HepG2 (cell line): Measurements from ENCODE around the gene THBS2. TPM values are rescaled to one million over a fixed set of nuclear protein-coding genes. Genes with fewer than 3 reads are reported as not detected.
A peak's percentile ranks its signal among the peaks of the same experiment; 100 is the strongest.

Source experiments
- ATAC-seq: fragments of 200-7000 bp; cut with Tn5 transposase; 3 replicates; pipeline ENCODE4 v1.9.1; 2020; ENCODE audit warnings: mild to moderate bottlenecking, moderate library complexity
- BruUV-seq: library from RNA; stranded (reverse); fragments of 400-500 nt; replicated peaks from 2 replicates; lab custom pipeline; 2021; lab: Mats Ljungman, UMichigan
- CTCF ChIA-PET: fragments of 300-600 bp; formaldehyde crosslinking; extraction: SDS; loops from one replicate; lab custom pipeline; 2021; ENCODE audit warnings: low total read pairs, inconsistent platforms, low intra/inter-chr PET ratio; lab: Yijun Ruan, JAX
- POLR2A ChIA-PET: fragments of 350-600 bp; sonication (Branson Sonifier 250); formaldehyde crosslinking; loops from one replicate; lab custom pipeline; 2020; ENCODE audit warnings: antibody characterized with exemption, inconsistent platforms; lab: Yijun Ruan, JAX
- DNase-seq: peaks from one replicate; pipeline ENCODE4 v3.0.0-alpha.2; 2015; ENCODE audit warnings: low spot score
- FAIRE-seq: peaks from 3 replicates; lab custom pipeline; 2011; peaks lifted over from hg19 to GRCh38; lab: Jason Lieb, UNC
- H2AFZ ChIP-seq: one replicate; pipeline ENCODE4 v1.6.1; 2011; ENCODE audit warnings: low read length, inconsistent platforms
- H3K27ac ChIP-seq: fragments of 300-600 bp; 3 replicates; pipeline ENCODE4 v1.8.0; 2011; ENCODE audit warnings: mixed run types, mild to moderate bottlenecking, mixed read lengths, low read length, inconsistent platforms; ENCODE audit not compliant: insufficient read depth; ENCODE audit errors: extremely low read length
- H3K27me3 ChIP-seq, 2 experiments: fragments of 200-600 bp in 1 of 2; 2 replicates in 1 of 2; 3 replicates in 1 of 2; pipeline versions ENCODE4 v1.6.0 to v1.8.0; 2011; ENCODE audit warnings: low read length in 2 of 2, mild to moderate bottlenecking in 2 of 2, moderate library complexity in 2 of 2, inconsistent platforms in 1 of 2; ENCODE audit not compliant: insufficient read depth in 2 of 2, control insufficient read depth in 1 of 2
- H3K36me3 ChIP-seq, 2 experiments: fragments of 200-600 bp in 1 of 2; replicated peaks in 1 of 2; 2 replicates in 1 of 2; 3 replicates in 1 of 2; pipeline versions ENCODE4 v1.5.1 to v1.8.0; 2011; ENCODE audit warnings: low read length in 2 of 2, inconsistent platforms in 1 of 2; ENCODE audit not compliant: insufficient read depth in 2 of 2, control insufficient read depth in 1 of 2
- H3K4me1 ChIP-seq: 2 replicates; pipeline ENCODE4 v1.5.1; 2012; ENCODE audit warnings: low read length, inconsistent platforms; ENCODE audit not compliant: insufficient read depth
- H3K4me2 ChIP-seq: 2 replicates; pipeline ENCODE4 v1.6.0; 2011; ENCODE audit warnings: low read depth, low read length, inconsistent platforms
- H3K4me3 ChIP-seq, 3 experiments: fragments of 200-600 bp in 1 of 3; sonication (generic), shearing (Covaris generic) in 1 of 3; replicated peaks in 1 of 3; 2 replicates each; pipeline ENCODE4 v1.5.1; 2011 to 2016; ENCODE audit warnings: low read length in 3 of 3, inconsistent platforms in 2 of 3, low read depth in 2 of 3, mild to moderate bottlenecking in 2 of 3, control low read depth in 1 of 3, mixed read lengths in 1 of 3; ENCODE audit not compliant: insufficient read depth in 1 of 3
- H3K79me2 ChIP-seq: one replicate; pipeline ENCODE4 v1.6.1; 2011; ENCODE audit warnings: low read length, inconsistent platforms; ENCODE audit not compliant: insufficient read depth
- H3K9ac ChIP-seq: 2 replicates; pipeline ENCODE4 v1.6.0; 2011; ENCODE audit warnings: mild to moderate bottlenecking, low read depth, low read length, inconsistent platforms; ENCODE audit not compliant: insufficient read depth
- H3K9me3 ChIP-seq: 2 replicates; pipeline ENCODE4 v1.5.1; 2012; ENCODE audit warnings: mild to moderate bottlenecking, low read length
- H4K20me1 ChIP-seq: 2 replicates; pipeline ENCODE4 v1.6.0; 2011; ENCODE audit warnings: inconsistent platforms, mild to moderate bottlenecking, low read length, moderate library complexity; ENCODE audit not compliant: insufficient read depth
- CREM ChIP-seq, 2 experiments: sonication (generic) in 1 of 2; formaldehyde crosslinking in 1 of 2; IDR thresholded peaks; 2 replicates each; pipeline versions ENCODE4 v1.4.0 to v1.6.1; 2016 to 2020; ENCODE audit warnings: antibody characterized with exemption in 1 of 2, mild to moderate bottlenecking in 1 of 2, missing genetic modification reagents in 1 of 2
- HOXA5 ChIP-seq: sonication (generic); formaldehyde crosslinking; IDR thresholded peaks from 2 replicates; pipeline ENCODE4 v1.4.0; 2020; ENCODE audit warnings: missing genetic modification reagents
- PHF8 ChIP-seq: sonication (generic); formaldehyde crosslinking; IDR thresholded peaks from 2 replicates; pipeline ENCODE4 v1.5.0; 2020; ENCODE audit warnings: missing genetic modification reagents
- TOE1 ChIP-seq: sonication (generic); formaldehyde crosslinking; IDR thresholded peaks from 2 replicates; pipeline ENCODE4 v1.4.0; 2020; ENCODE audit warnings: mild to moderate bottlenecking, missing genetic modification reagents
- YEATS2 ChIP-seq: sonication (generic); formaldehyde crosslinking; IDR thresholded peaks from 2 replicates; pipeline ENCODE4 v1.4.0; 2020; ENCODE audit warnings: missing genetic modification reagents, borderline replicate concordance
- ZNF451 ChIP-seq: sonication (generic); formaldehyde crosslinking; IDR thresholded peaks from 2 replicates; pipeline ENCODE4 v1.5.0; 2020; ENCODE audit warnings: mild to moderate bottlenecking, missing genetic modification reagents
- WGBS: methylation state at CpG from one replicate; pipeline ENCODE4 v1.1.6; 2017; ENCODE audit warnings: low lambda C conversion rate; 5-methylcytosine and 5-hydroxymethylcytosine counted together
- in situ Hi-C: cut with HindIII; loops from 2 replicates; pipeline ENCODE4 v1.10.0; 2017; ENCODE audit warnings: low pct_unique_long_range_greater_than_20kb; ENCODE audit not compliant: extremely low pct_ligation_motif_present
- intact Hi-C: fragments of 100-400 bp; cut with micrococcal nuclease; formaldehyde crosslinking; loops from one replicate; pipeline ENCODE4 v1.10.0; 2022; ENCODE audit not compliant: unreplicated experiment
- polyA plus RNA-seq, 8 experiments: library from polyadenylated mRNA; depleted of rRNA in 3 of 8; stranded (reverse) in 7 of 8; unstranded in 1 of 8; fragments of >200 nt; fragmentation: Illumina TruSeq in 4 of 8; extraction: Trizol in 4 of 8; gene quantifications; 2 replicates each; pipeline versions ENCODE4 v1.2.1 to v1.2.3, GENCODE V29; 2011 to 2016; ENCODE audit warnings: low read depth in 4 of 8, missing spikeins in 1 of 8, mixed read lengths in 1 of 8; ENCODE audit not compliant: insufficient read depth in 1 of 8
- total RNA-seq, 5 experiments: library from RNA; depleted of rRNA; stranded (reverse); fragments of >200 nt; fragmentation: Illumina TruSeq; extraction: Trizol; gene quantifications; 2 replicates each; pipeline ENCODE4 v1.2.3, GENCODE V29; 2016; ENCODE audit warnings: low read depth in 1 of 5
- TF ChIP-seq, protein P1 (sequence below): sonication (generic); formaldehyde crosslinking; IDR thresholded peaks from 2 replicates; pipeline ENCODE4 v1.5.1; 2020; ENCODE audit warnings: missing genetic modification reagents, mild to moderate bottlenecking, borderline replicate concordance
- TF ChIP-seq, protein P2 (sequence below): sonication (generic); formaldehyde crosslinking; IDR thresholded peaks from 2 replicates; pipeline ENCODE4 v1.5.1; 2020; ENCODE audit warnings: missing genetic modification reagents, mild to moderate bottlenecking, borderline replicate concordance
- TF ChIP-seq, protein P3 (sequence below): IDR thresholded peaks from 2 replicates; pipeline ENCODE4 v1.4.0; 2020; ENCODE audit warnings: mild to moderate bottlenecking, missing genetic modification reagents
- TF ChIP-seq, protein P4 (sequence below): sonication (generic); formaldehyde crosslinking; IDR thresholded peaks from 2 replicates; pipeline ENCODE4 v1.9.0; 2021; ENCODE audit warnings: missing genetic modification reagents, mild to moderate bottlenecking, borderline replicate concordance
- TF ChIP-seq, protein P5 (sequence below): sonication (generic); formaldehyde crosslinking; IDR thresholded peaks from 2 replicates; pipeline ENCODE4 v1.8.0; 2022; ENCODE audit warnings: missing genetic modification reagents, mild to moderate bottlenecking, inconsistent platforms, borderline replicate concordance

THBS2 gene
- total and polyA plus RNA-seq, 2 of the 13 experiments (the other 11 are each of a cell fraction or from before 2014, with no cell fraction given), result 0.12 to 0.15 TPM

DNA sequence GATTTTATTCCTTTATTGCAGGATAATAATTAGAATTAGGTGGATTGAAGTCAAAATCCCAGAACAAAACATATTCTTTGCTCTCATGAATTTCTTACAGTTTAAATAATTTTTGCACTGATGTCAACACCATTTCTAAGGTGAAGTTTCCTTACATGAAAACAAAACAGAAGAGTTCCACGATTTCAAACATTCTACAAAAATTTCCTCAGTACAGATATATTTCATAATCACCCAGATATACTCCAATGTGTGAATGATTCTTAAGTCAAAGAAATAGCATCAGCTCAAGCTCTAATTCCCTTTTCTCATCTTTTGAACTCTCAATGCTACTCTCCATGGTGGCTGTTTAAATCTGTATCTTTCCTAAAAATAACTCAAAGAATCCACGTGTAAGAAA, 39.5 kb upstream of the THBS2 start:
- in situ Hi-C loops (no loop called here), intact Hi-C loops (loop anchor here (2.0 kb wide), 1 partner anchor 508 kb away; no protein-coding TSS in a partner anchor)
- Histone ChIP-seq H2AFZ (no peak overlapping the region), H4K20me1 (no peaks in the 10 kb centered on the region), H3K4me1 (peaks cover 67% of the 10 kb centered on the region), H3K36me3 (no peaks in the 10 kb centered on the region), H3K4me3 (peak overlapping the region in 1 of 3 experiments; percentile 62; a peak in 1 of 6 replicates), H3K27me3 (no peaks in the 10 kb centered on the region), H3K9me3 (peaks cover 2% of the 10 kb centered on the region), H3K27ac (peak overlapping the region; percentile 83), H3K4me2 (peak overlapping the region; percentile 84), H3K9ac (peak overlapping the region; percentile 24), H3K79me2 (no peaks in the 10 kb centered on the region)
- no TSS peak for BruUV-seq
- FAIRE-seq, result peak; percentile 18
- CTCF ChIA-PET, result no interaction called here
- WGBS, result 40% methylated on average over 2 of the region's 2 CpGs
- no peak for ATAC-seq
- DNase-seq, result no peak
- POLR2A ChIA-PET, result interaction anchor here (1.0 to 1.2 kb wide), 2 partner anchors 27 to 47 kb away, joined by 3 read pairs; no protein-coding TSS in a partner anchor
- TF ChIP-seq, protein P1, sequence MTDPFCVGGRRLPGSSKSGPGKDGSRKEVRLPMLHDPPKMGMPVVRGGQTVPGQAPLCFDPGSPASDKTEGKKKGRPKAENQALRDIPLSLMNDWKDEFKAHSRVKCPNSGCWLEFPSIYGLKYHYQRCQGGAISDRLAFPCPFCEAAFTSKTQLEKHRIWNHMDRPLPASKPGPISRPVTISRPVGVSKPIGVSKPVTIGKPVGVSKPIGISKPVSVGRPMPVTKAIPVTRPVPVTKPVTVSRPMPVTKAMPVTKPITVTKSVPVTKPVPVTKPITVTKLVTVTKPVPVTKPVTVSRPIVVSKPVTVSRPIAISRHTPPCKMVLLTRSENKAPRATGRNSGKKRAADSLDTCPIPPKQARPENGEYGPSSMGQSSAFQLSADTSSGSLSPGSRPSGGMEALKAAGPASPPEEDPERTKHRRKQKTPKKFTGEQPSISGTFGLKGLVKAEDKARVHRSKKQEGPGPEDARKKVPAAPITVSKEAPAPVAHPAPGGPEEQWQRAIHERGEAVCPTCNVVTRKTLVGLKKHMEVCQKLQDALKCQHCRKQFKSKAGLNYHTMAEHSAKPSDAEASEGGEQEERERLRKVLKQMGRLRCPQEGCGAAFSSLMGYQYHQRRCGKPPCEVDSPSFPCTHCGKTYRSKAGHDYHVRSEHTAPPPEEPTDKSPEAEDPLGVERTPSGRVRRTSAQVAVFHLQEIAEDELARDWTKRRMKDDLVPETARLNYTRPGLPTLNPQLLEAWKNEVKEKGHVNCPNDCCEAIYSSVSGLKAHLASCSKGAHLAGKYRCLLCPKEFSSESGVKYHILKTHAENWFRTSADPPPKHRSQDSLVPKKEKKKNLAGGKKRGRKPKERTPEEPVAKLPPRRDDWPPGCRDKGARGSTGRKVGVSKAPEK, result no peak
- TF ChIP-seq, protein P2, sequence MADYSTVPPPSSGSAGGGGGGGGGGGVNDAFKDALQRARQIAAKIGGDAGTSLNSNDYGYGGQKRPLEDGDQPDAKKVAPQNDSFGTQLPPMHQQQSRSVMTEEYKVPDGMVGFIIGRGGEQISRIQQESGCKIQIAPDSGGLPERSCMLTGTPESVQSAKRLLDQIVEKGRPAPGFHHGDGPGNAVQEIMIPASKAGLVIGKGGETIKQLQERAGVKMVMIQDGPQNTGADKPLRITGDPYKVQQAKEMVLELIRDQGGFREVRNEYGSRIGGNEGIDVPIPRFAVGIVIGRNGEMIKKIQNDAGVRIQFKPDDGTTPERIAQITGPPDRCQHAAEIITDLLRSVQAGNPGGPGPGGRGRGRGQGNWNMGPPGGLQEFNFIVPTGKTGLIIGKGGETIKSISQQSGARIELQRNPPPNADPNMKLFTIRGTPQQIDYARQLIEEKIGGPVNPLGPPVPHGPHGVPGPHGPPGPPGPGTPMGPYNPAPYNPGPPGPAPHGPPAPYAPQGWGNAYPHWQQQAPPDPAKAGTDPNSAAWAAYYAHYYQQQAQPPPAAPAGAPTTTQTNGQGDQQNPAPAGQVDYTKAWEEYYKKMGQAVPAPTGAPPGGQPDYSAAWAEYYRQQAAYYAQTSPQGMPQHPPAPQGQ (CRISPR knock-in tag), result no peak
- TF ChIP-seq CREM (IDR thresholded peaks at IDR 0.05) (no peak), CREM (CRISPR knock-in tag; IDR thresholded peaks at IDR 0.05) (no peak), YEATS2 (CRISPR knock-in tag) (no peak), HOXA5 (no peak), ZNF451 (CRISPR knock-in tag) (no peak), TOE1 (no peak), PHF8 (CRISPR knock-in tag) (no peak)
- TF ChIP-seq, protein P3, sequence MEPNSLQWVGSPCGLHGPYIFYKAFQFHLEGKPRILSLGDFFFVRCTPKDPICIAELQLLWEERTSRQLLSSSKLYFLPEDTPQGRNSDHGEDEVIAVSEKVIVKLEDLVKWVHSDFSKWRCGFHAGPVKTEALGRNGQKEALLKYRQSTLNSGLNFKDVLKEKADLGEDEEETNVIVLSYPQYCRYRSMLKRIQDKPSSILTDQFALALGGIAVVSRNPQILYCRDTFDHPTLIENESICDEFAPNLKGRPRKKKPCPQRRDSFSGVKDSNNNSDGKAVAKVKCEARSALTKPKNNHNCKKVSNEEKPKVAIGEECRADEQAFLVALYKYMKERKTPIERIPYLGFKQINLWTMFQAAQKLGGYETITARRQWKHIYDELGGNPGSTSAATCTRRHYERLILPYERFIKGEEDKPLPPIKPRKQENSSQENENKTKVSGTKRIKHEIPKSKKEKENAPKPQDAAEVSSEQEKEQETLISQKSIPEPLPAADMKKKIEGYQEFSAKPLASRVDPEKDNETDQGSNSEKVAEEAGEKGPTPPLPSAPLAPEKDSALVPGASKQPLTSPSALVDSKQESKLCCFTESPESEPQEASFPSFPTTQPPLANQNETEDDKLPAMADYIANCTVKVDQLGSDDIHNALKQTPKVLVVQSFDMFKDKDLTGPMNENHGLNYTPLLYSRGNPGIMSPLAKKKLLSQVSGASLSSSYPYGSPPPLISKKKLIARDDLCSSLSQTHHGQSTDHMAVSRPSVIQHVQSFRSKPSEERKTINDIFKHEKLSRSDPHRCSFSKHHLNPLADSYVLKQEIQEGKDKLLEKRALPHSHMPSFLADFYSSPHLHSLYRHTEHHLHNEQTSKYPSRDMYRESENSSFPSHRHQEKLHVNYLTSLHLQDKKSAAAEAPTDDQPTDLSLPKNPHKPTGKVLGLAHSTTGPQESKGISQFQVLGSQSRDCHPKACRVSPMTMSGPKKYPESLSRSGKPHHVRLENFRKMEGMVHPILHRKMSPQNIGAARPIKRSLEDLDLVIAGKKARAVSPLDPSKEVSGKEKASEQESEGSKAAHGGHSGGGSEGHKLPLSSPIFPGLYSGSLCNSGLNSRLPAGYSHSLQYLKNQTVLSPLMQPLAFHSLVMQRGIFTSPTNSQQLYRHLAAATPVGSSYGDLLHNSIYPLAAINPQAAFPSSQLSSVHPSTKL (CRISPR knock-in tag), result no peak
- TF ChIP-seq, protein P4, sequence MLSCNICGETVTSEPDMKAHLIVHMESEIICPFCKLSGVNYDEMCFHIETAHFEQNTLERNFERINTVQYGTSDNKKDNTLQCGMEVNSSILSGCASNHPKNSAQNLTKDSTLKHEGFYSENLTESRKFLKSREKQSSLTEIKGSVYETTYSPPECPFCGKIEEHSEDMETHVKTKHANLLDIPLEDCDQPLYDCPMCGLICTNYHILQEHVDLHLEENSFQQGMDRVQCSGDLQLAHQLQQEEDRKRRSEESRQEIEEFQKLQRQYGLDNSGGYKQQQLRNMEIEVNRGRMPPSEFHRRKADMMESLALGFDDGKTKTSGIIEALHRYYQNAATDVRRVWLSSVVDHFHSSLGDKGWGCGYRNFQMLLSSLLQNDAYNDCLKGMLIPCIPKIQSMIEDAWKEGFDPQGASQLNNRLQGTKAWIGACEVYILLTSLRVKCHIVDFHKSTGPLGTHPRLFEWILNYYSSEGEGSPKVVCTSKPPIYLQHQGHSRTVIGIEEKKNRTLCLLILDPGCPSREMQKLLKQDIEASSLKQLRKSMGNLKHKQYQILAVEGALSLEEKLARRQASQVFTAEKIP (CRISPR knock-in tag), result no peak
- TF ChIP-seq, protein P5, sequence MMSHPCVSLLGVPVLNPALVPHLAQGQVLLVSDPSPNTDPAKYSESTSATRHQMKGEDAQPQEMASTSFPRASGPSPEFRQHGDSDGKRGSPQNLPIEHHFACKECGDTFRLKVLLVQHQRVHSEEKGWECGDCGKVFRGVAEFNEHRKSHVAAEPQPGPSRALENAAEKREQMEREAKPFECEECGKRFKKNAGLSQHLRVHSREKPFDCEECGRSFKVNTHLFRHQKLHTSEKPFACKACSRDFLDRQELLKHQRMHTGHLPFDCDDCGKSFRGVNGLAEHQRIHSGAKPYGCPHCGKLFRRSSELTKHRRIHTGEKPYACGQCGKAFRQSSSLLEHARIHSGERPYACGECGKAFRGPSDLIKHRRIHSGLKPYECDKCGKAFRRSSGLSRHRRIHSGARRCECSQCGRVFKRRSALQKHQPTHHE (CRISPR knock-in tag), result no peak
